ENCODE data around the gene IFT80. TPM values are rescaled to one million over a fixed set of nuclear protein-coding genes. Genes with fewer than 3 reads are reported as not detected.

Gene IFT80
- total RNA-seq, 1 donor from 2014 or later, result 90.0 TPM

DNA sequence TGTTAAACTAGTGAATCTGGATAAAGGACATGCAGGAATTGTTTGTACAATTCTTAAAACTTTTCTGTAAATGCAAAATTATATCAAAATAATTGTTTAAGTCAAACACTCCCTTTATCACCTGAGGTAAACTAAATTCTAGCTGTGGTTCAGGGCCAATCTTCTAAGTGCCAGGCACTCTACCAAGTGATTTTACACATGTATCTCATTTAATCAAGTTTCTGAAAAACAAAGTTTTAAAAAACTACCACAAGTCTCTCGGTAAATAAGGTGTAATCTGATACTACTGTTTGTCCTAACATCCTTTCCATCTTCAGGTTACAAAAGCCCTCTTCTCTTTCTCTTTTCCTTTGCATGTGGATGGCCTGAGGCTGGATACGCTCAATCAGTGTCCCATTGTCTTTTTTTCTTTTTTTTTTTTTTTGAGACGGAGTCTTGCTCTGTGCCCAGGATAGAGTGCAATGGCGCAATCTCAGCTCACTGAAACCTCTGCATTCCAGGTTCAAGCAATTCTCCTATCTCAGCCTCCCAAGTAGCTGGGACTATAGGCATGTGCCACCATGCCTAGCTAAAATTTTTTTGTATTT is 19.3 kb downstream of the IFT80 start:
- H3K4me3 Mint-ChIP-seq, result no peak overlapping the region
- peaks cover 2% of the 10 kb centered on the region for H3K4me1 ChIP-seq
- no peak overlapping the region for H3K27ac Mint-ChIP-seq
- no peak for DNase-seq (ENCODE audit: low spot score)
- no peaks in the 10 kb centered on the region for H3F3A ChIP-seq (ENCODE audit: low read depth)
- H3K4me3 ChIP-seq, result no peak overlapping the region
- peaks cover 1% of the 10 kb centered on the region for H3K36me3 Mint-ChIP-seq
- H3K9ac ChIP-seq, result no peak overlapping the region
- H3K27ac ChIP-seq, result no peak overlapping the region
- H3K9me3 ChIP-seq (ENCODE audit: low read depth), result no peaks in the 10 kb centered on the region
- no peaks in the 10 kb centered on the region for H4K20me1 ChIP-seq (ENCODE audit: low read depth)
- no peak overlapping the region for H2AFZ ChIP-seq (replicated peaks)
- TF ChIP-seq, protein P1, sequence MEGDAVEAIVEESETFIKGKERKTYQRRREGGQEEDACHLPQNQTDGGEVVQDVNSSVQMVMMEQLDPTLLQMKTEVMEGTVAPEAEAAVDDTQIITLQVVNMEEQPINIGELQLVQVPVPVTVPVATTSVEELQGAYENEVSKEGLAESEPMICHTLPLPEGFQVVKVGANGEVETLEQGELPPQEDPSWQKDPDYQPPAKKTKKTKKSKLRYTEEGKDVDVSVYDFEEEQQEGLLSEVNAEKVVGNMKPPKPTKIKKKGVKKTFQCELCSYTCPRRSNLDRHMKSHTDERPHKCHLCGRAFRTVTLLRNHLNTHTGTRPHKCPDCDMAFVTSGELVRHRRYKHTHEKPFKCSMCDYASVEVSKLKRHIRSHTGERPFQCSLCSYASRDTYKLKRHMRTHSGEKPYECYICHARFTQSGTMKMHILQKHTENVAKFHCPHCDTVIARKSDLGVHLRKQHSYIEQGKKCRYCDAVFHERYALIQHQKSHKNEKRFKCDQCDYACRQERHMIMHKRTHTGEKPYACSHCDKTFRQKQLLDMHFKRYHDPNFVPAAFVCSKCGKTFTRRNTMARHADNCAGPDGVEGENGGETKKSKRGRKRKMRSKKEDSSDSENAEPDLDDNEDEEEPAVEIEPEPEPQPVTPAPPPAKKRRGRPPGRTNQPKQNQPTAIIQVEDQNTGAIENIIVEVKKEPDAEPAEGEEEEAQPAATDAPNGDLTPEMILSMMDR (IDR thresholded peaks at IDR 0.05), result no peak
- no peak for TF ChIP-seq EZH2phosphoT487 (IDR thresholded peaks at IDR 0.05)
- TF ChIP-seq EZH2 (IDR thresholded peaks at IDR 0.05), result no peak
- no peaks in the 10 kb centered on the region for H3K4me1 Mint-ChIP-seq
- peaks cover 30% of the 10 kb centered on the region for H3K79me2 ChIP-seq (ENCODE audit: low read depth)
- H3K9me3 Mint-ChIP-seq, result no peaks in the 10 kb centered on the region
- H3K36me3 ChIP-seq, result peaks cover 9% of the 10 kb centered on the region
- no peak overlapping the region for H3K4me2 ChIP-seq
- no peaks in the 10 kb centered on the region for H3K27me3 ChIP-seq
- H3K27me3 Mint-ChIP-seq (ENCODE audit: insufficient read depth, low read depth), result no peaks in the 10 kb centered on the region

DNA sequence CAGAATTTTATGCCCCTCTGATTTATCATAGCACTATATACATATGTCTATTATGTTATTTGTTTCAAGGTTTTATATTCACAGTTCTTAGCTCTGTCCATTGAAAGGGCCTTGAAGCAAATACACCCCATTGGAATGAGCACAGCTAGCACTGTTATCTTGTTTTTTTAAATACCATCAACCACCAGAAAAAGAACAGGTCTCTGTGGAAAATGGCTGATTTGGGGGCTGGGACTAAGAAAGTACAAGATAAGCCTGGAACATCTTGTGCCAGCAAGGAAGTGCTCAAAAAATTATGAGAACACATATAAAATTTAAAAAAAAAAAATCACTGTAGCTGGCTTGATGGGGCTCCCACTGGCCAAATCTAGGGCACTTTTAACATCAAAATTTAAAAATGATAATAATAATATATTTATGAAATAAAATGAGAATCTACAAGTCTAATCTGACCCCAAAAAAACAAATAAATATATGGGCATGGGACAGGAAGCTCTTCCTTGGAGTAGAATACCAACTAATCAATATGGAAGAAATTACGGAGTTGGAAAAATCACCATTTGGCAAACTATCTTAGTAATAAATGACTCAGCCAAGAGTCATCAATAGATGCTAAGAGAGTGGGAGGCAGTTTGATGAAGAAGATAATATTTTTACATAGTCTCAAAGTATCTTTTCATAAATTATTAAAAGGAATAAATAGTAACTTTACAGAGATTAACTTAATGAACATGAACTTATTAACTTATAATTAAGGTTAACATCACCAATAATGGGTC is 20.5 kb downstream of the IFT80 start:
- Mint-ChIP-seq H3K4me1 (no peaks in the 10 kb centered on the region), H3K27me3 (ENCODE audit: insufficient read depth, low read depth) (no peaks in the 10 kb centered on the region), H3K27ac (no peak overlapping the region), H3K36me3 (peaks cover 12% of the 10 kb centered on the region), H3K9me3 (peaks cover 2% of the 10 kb centered on the region), H3K4me3 (no peak overlapping the region)
- Histone ChIP-seq H3K9me3 (ENCODE audit: low read depth) (no peaks in the 10 kb centered on the region), H3K27ac (no peak overlapping the region), H2AFZ (replicated peaks) (no peak overlapping the region), H3K4me2 (no peak overlapping the region), H3K27me3 (no peaks in the 10 kb centered on the region), H3K4me1 (no peaks in the 10 kb centered on the region), H3K36me3 (peaks cover 12% of the 10 kb centered on the region), H4K20me1 (ENCODE audit: low read depth) (no peaks in the 10 kb centered on the region), H3K79me2 (ENCODE audit: low read depth) (peaks cover 19% of the 10 kb centered on the region), H3F3A (ENCODE audit: low read depth) (no peaks in the 10 kb centered on the region), H3K9ac (no peak overlapping the region), H3K4me3 (no peak overlapping the region)
- no peak for TF ChIP-seq EZH2phosphoT487 (IDR thresholded peaks at IDR 0.05)
- TF ChIP-seq, protein P1 (IDR thresholded peaks at IDR 0.05), result no peak
- TF ChIP-seq EZH2 (IDR thresholded peaks at IDR 0.05), result no peak
- no peak for DNase-seq (ENCODE audit: low spot score)

DNA sequence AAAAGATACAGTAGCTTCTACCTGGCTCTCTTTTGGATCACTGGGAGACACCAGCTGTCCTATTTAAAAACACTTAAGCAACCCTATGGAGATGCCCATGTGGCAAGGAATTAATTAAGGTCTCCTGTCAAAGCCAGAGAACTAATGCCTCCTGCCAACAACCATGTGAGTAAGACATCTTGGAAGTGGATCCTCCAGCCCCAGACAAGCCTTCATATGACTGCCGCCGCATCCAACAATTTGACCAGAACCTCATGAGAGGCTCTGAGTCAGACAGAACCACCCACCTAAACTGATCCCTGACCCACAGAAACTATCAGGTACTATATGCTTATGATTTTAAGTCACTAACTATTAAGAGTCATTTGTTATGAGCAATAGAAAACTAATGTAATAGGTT is 22.3 kb downstream of the IFT80 start:
- peaks cover 5% of the 10 kb centered on the region for H3K79me2 ChIP-seq (ENCODE audit: low read depth)
- no peaks in the 10 kb centered on the region for H3F3A ChIP-seq (ENCODE audit: low read depth)
- H3K4me2 ChIP-seq, result no peak overlapping the region
- H3K4me1 ChIP-seq, result no peaks in the 10 kb centered on the region
- H3K27ac ChIP-seq, result no peak overlapping the region
- H3K4me3 ChIP-seq, result no peak overlapping the region
- H3K9me3 ChIP-seq (ENCODE audit: low read depth), result no peaks in the 10 kb centered on the region
- peaks cover 12% of the 10 kb centered on the region for H3K36me3 ChIP-seq
- peaks cover 2% of the 10 kb centered on the region for H3K9me3 Mint-ChIP-seq
- peaks cover 16% of the 10 kb centered on the region for H3K36me3 Mint-ChIP-seq
- no peak for DNase-seq (ENCODE audit: low spot score)
- H3K27me3 Mint-ChIP-seq (ENCODE audit: insufficient read depth, low read depth), result no peaks in the 10 kb centered on the region
- TF ChIP-seq EZH2 (IDR thresholded peaks at IDR 0.05) (no peak), EZH2phosphoT487 (IDR thresholded peaks at IDR 0.05) (no peak)
- TF ChIP-seq, protein P1 (IDR thresholded peaks at IDR 0.05), result no peak
- peak overlapping the region; percentile 3 for H3K9ac ChIP-seq
- no peaks in the 10 kb centered on the region for H4K20me1 ChIP-seq (ENCODE audit: low read depth)
- H2AFZ ChIP-seq (replicated peaks), result no peak overlapping the region
- no peak overlapping the region for H3K27ac Mint-ChIP-seq
- no peaks in the 10 kb centered on the region for H3K4me1 Mint-ChIP-seq
- H3K4me3 Mint-ChIP-seq, result no peak overlapping the region
- H3K27me3 ChIP-seq, result no peaks in the 10 kb centered on the region

Data from neural progenitor cell (in vitro differentiated cells).